ENCODE data around the gene TECTB.

TECTB gene

GRCh38 chr10:112275512-112276245 is 7.5 kb upstream of the TECTB start:
- no peak for DNase-seq

GRCh38 chr10:112278871-112279270 is 4.3 kb upstream of the TECTB start:
- DNase-seq = no peak

GRCh38 chr10:112279433-112279832 is 3.8 kb upstream of the TECTB start:
- no peak for DNase-seq

- no peak for DNase-seq
These were observed 2.8 kb upstream of the TECTB start for GRCh38 chr10:112280205-112280921.

GRCh38 chr10:112282086-112282485 is 1.1 kb upstream of the TECTB start:
- no peak for DNase-seq

GRCh38 chr10:112286837-112287818 is 3.9 kb downstream of the TECTB start:
- no peak for DNase-seq

- DNase-seq = no peak
These were observed 4.6 kb downstream of the TECTB start for GRCh38 chr10:112287844-112288243.

- DNase-seq = no peak
These were observed 5.3 kb downstream of the TECTB start for GRCh38 chr10:112288486-112288885.

GRCh38 chr10:112289373-112290053 is 6.3 kb downstream of the TECTB start:
- no peak for DNase-seq

GRCh38 chr10:112290054-112290373 is 6.8 kb downstream of the TECTB start:
- no peak for DNase-seq

- DNase-seq = no peak
These were observed 11.0 kb downstream of the TECTB start for GRCh38 chr10:112294169-112294568.

GRCh38 chr10:112295853-112296830 is 12.9 kb downstream of the TECTB start:
- DNase-seq = no peak

GRCh38 chr10:112296908-112297331 is 13.7 kb downstream of the TECTB start:
- no peak for DNase-seq

- DNase-seq = no peak
These were observed 15.4 kb downstream of the TECTB start for GRCh38 chr10:112298581-112298980.

GRCh38 chr10:112299456-112299855 is 16.3 kb downstream of the TECTB start:
- DNase-seq = no peak

- DNase-seq = no peak
These were observed 19.1 kb downstream of the TECTB start for GRCh38 chr10:112302335-112302734.

GRCh38 chr10:112303528-112303927 is 20.3 kb downstream of the TECTB start:
- DNase-seq = no peak

GRCh38 chr10:112304267-112304859 is 21.2 kb downstream of the TECTB start:
- DNase-seq = no peak

GRCh38 chr10:112307358-112308124 is 24.3 kb downstream of the TECTB start:
- DNase-seq = no peak

GRCh38 chr10:112308125-112308502 is 24.9 kb downstream of the TECTB start:
- no peak for DNase-seq
